SK-N-SH treated with all-trans-retinoic acid at 6 μM for 48 hours (cell line): ENCODE measurements around the gene CD300LF.

Source experiments
- ATAC-seq: fragments of 200-7000 bp; cut with Tn5 transposase; 3 replicates; pipeline ENCODE4 v1.9.1; 2020; ENCODE audit warnings: mild to moderate bottlenecking, moderate library complexity
- ARNTL ChIP-seq: fragments of 450-650 bp; formaldehyde crosslinking; IDR thresholded peaks from 2 replicates; pipeline ENCODE4 v1.5.0; 2020; ENCODE audit warnings: low read depth, mild to moderate bottlenecking, moderate library complexity, borderline replicate concordance
- BACH2 ChIP-seq: fragments of 250-450 bp; sonication (Bioruptor Pico); IDR thresholded peaks from 2 replicates; pipeline ENCODE4 v1.9.0; 2021; ENCODE audit warnings: mild to moderate bottlenecking, borderline replicate concordance
- CSDC2 ChIP-seq: fragments of 250-450 bp; sonication (Bioruptor Pico); IDR thresholded peaks from 2 replicates; pipeline ENCODE4 v1.5.0; 2020; ENCODE audit warnings: mild to moderate bottlenecking, moderate library complexity
- CSRNP3 ChIP-seq: fragments of 250-450 bp; sonication (Bioruptor Pico); IDR thresholded peaks from 2 replicates; pipeline ENCODE4 v1.5.1; 2021; ENCODE audit warnings: mild to moderate bottlenecking, moderate library complexity
- ESRRG ChIP-seq: fragments of 250-450 bp; sonication (Bioruptor Pico); IDR thresholded peaks from 2 replicates; pipeline ENCODE4 v1.6.1; 2021; ENCODE audit warnings: mild to moderate bottlenecking
- GLIS3 ChIP-seq: fragments of 250-450 bp; sonication (Bioruptor Pico); IDR thresholded peaks from 2 replicates; pipeline ENCODE4 v1.5.0; 2020; ENCODE audit warnings: mild to moderate bottlenecking, moderate library complexity
- OSR1 ChIP-seq: fragments of 250-450 bp; sonication (Bioruptor Pico); IDR thresholded peaks from 2 replicates; pipeline ENCODE4 v1.8.0; 2022; ENCODE audit warnings: moderate library complexity, mild to moderate bottlenecking, inconsistent platforms
- PPARA ChIP-seq: fragments of 250-450 bp; sonication (Bioruptor Pico); IDR thresholded peaks from 2 replicates; pipeline ENCODE4 v1.5.0; 2020; ENCODE audit warnings: mild to moderate bottlenecking, borderline replicate concordance
- RARB ChIP-seq: fragments of 250-450 bp; sonication (Bioruptor Pico); IDR thresholded peaks from 2 replicates; pipeline ENCODE4 v1.8.0; 2021; ENCODE audit warnings: mild to moderate bottlenecking, moderate library complexity
- SNAI2 ChIP-seq: fragments of 250-450 bp; sonication (Bioruptor Pico); IDR thresholded peaks from 2 replicates; pipeline ENCODE4 v1.5.0; 2020; ENCODE audit warnings: mild to moderate bottlenecking, moderate library complexity
- TCF4 ChIP-seq: fragments of 250-450 bp; sonication (Bioruptor Pico); IDR thresholded peaks from 2 replicates; pipeline ENCODE4 v1.8.0; 2021; ENCODE audit warnings: mild to moderate bottlenecking, moderate library complexity, borderline replicate concordance
- TOX ChIP-seq: fragments of 250-450 bp; sonication (Bioruptor Pico); IDR thresholded peaks from 2 replicates; pipeline ENCODE4 v1.8.0; 2021; ENCODE audit warnings: mild to moderate bottlenecking, moderate library complexity, borderline replicate concordance
- ZC3H10 ChIP-seq: fragments of 250-450 bp; sonication (Bioruptor Pico); IDR thresholded peaks from 2 replicates; pipeline ENCODE4 v1.5.1; 2021; ENCODE audit warnings: mild to moderate bottlenecking, moderate library complexity
- ZFP3 ChIP-seq: fragments of 250-450 bp; sonication (Bioruptor Pico); IDR thresholded peaks from 2 replicates; pipeline ENCODE4 v1.5.0; 2020; ENCODE audit warnings: mild to moderate bottlenecking, moderate library complexity
- ZFP30 ChIP-seq: fragments of 450-650 bp; formaldehyde crosslinking; IDR thresholded peaks from 2 replicates; pipeline ENCODE4 v1.5.0; 2022; ENCODE audit warnings: mild to moderate bottlenecking, moderate library complexity
- ZNF565 ChIP-seq: fragments of 450-650 bp; formaldehyde crosslinking; conservative IDR thresholded peaks from 2 replicates; pipeline ENCODE4 v1.5.0; 2020; ENCODE audit warnings: low read depth, mild to moderate bottlenecking, moderate library complexity
- ZNF70 ChIP-seq: fragments of 450-650 bp; formaldehyde crosslinking; IDR thresholded peaks from 2 replicates; pipeline ENCODE4 v1.5.0; 2020; ENCODE audit warnings: mild to moderate bottlenecking, moderate library complexity
- ZNF8 ChIP-seq: fragments of 450-650 bp; formaldehyde crosslinking; IDR thresholded peaks from 2 replicates; pipeline ENCODE4 v1.5.0; 2020; ENCODE audit warnings: mild to moderate bottlenecking, moderate library complexity
- TF ChIP-seq, protein P1 (sequence below): fragments of 250-450 bp; sonication (Bioruptor Pico); IDR thresholded peaks from 2 replicates; pipeline ENCODE4 v1.5.1; 2020; ENCODE audit warnings: low read depth, mild to moderate bottlenecking, moderate library complexity
- TF ChIP-seq, protein P2 (sequence below): fragments of 250-450 bp; sonication (Bioruptor Pico); IDR thresholded peaks from 2 replicates; pipeline ENCODE4 v1.8.0; 2020; ENCODE audit warnings: mild to moderate bottlenecking, moderate library complexity, borderline replicate concordance
- TF ChIP-seq, protein P3 (sequence below): fragments of 250-450 bp; sonication (Bioruptor Pico); IDR thresholded peaks from 2 replicates; pipeline ENCODE4 v1.8.0; 2021; ENCODE audit warnings: low read depth, mild to moderate bottlenecking, moderate library complexity, borderline replicate concordance

CD300LF gene

GRCh38 chr17:74752822-74753401, 40.2 kb upstream of the CD300LF start:
- ATAC-seq, result no peak
- TF ChIP-seq, protein P1, sequence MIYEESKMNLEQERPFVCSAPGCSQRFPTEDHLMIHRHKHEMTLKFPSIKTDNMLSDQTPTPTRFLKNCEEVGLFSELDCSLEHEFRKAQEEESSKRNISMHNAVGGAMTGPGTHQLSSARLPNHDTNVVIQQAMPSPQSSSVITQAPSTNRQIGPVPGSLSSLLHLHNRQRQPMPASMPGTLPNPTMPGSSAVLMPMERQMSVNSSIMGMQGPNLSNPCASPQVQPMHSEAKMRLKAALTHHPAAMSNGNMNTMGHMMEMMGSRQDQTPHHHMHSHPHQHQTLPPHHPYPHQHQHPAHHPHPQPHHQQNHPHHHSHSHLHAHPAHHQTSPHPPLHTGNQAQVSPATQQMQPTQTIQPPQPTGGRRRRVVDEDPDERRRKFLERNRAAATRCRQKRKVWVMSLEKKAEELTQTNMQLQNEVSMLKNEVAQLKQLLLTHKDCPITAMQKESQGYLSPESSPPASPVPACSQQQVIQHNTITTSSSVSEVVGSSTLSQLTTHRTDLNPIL (CRISPR knock-in tag), result no peak
- TF ChIP-seq TCF4 (CRISPR knock-in tag) (no peak), ESRRG (CRISPR knock-in tag) (no peak), ARNTL (CRISPR knock-in tag) (no peak), RARB (CRISPR knock-in tag) (no peak), GLIS3 (CRISPR knock-in tag) (no peak), ZFP3 (CRISPR knock-in tag) (no peak), ZNF8 (CRISPR knock-in tag) (no peak), CSRNP3 (CRISPR knock-in tag) (no peak), ZFP30 (no peak), BACH2 (CRISPR knock-in tag) (no peak), SNAI2 (CRISPR knock-in tag) (no peak), ZC3H10 (CRISPR knock-in tag) (no peak), ZNF565 (CRISPR knock-in tag) (no peak)
- TF ChIP-seq, protein P2, sequence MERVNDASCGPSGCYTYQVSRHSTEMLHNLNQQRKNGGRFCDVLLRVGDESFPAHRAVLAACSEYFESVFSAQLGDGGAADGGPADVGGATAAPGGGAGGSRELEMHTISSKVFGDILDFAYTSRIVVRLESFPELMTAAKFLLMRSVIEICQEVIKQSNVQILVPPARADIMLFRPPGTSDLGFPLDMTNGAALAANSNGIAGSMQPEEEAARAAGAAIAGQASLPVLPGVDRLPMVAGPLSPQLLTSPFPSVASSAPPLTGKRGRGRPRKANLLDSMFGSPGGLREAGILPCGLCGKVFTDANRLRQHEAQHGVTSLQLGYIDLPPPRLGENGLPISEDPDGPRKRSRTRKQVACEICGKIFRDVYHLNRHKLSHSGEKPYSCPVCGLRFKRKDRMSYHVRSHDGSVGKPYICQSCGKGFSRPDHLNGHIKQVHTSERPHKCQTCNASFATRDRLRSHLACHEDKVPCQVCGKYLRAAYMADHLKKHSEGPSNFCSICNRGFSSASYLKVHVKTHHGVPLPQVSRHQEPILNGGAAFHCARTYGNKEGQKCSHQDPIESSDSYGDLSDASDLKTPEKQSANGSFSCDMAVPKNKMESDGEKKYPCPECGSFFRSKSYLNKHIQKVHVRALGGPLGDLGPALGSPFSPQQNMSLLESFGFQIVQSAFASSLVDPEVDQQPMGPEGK (CRISPR knock-in tag), result no peak
- TF ChIP-seq, protein P3, sequence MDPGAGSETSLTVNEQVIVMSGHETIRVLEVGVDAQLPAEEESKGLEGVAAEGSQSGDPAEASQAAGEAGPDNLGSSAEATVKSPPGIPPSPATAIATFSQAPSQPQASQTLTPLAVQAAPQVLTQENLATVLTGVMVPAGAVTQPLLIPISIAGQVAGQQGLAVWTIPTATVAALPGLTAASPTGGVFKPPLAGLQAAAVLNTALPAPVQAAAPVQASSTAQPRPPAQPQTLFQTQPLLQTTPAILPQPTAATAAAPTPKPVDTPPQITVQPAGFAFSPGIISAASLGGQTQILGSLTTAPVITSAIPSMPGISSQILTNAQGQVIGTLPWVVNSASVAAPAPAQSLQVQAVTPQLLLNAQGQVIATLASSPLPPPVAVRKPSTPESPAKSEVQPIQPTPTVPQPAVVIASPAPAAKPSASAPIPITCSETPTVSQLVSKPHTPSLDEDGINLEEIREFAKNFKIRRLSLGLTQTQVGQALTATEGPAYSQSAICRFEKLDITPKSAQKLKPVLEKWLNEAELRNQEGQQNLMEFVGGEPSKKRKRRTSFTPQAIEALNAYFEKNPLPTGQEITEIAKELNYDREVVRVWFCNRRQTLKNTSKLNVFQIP (CRISPR knock-in tag), result no peak

GRCh38 chr17:74752415-74752814, 39.7 kb upstream of the CD300LF start:
- TF ChIP-seq ARNTL (CRISPR knock-in tag), result no peak
- TF ChIP-seq ZFP30, result no peak
- no peak for TF ChIP-seq PPARA
- no peak for TF ChIP-seq ZC3H10 (CRISPR knock-in tag)
- TF ChIP-seq ESRRG (CRISPR knock-in tag), result no peak
- TF ChIP-seq ZNF8 (CRISPR knock-in tag), result no peak
- TF ChIP-seq ZNF70 (CRISPR knock-in tag), result no peak
- no peak for TF ChIP-seq CSDC2 (CRISPR knock-in tag)
- TF ChIP-seq, protein P3 (CRISPR knock-in tag), result no peak
- TF ChIP-seq ZFP3 (CRISPR knock-in tag), result no peak
- no peak for TF ChIP-seq GLIS3 (CRISPR knock-in tag)
- TF ChIP-seq, protein P2 (CRISPR knock-in tag), result no peak
- TF ChIP-seq TOX, result no peak
- TF ChIP-seq OSR1 (CRISPR knock-in tag), result no peak
- TF ChIP-seq, all 23 proteins: peak for 0
- ATAC-seq, result no peak
